Neural progenitor cell (in vitro differentiated cells): ENCODE data around the gene SPOCK1.

Experiments used
- CTCF ChIP-seq: fragments of 200-600 bp; sonication (generic); IDR thresholded peaks from 2 replicates; pipeline ENCODE4 v1.5.1; 2017; ENCODE audit warnings: antibody characterized with exemption, mild to moderate bottlenecking
- EZH2 ChIP-seq: fragments of 200-600 bp; sonication (generic); IDR thresholded peaks from 2 replicates; pipeline ENCODE4 v1.6.1; 2017; ENCODE audit warnings: antibody characterized with exemption, mild to moderate bottlenecking, moderate library complexity
- EZH2phosphoT487 ChIP-seq: fragments of 200-600 bp; sonication (generic); IDR thresholded peaks from 2 replicates; pipeline ENCODE4 v1.6.1; 2017; ENCODE audit warnings: antibody characterized with exemption

DNA sequence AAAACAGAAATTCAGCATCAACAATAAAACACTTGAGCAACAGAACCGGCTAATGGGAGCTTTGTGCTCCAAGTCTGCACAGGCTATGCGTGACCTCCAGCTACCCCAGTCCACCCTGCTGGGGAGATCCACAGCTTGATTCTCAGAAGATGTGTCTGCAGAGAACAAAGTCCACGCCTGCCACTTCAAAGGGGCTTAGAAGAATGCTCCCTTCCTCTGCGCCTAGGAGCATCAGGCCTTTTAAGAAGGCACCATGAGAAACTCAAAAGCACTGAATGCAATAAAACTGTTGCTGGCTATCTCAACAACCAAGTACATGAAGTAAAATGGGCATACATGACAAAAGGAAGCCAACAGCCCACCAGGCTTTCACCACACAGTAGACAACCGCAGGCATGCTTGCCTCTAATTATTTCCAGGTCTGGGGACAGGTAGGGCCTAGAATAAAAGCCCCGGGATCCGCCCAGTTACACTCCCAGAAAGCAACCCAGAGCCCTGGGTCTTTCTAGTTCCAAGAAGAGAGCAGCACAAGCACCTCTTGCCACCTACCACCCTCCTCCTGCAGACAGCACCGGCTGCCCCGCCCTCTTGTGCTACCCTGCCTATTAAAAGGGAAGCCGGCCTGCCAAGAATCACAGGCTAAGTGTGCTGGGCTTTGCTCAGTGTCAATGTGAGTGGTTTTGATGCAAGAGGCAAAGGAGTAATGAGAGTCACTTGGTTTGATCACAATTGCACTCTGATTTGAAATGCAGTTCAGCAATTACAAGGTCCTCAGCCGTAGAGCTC, 123.2 kb downstream of the SPOCK1 start:
- TF ChIP-seq CTCF = no peak
- TF ChIP-seq EZH2phosphoT487 = no peak
- TF ChIP-seq EZH2 = no peak
